ENCODE measurements around the gene FOXO1. TPM values are rescaled to one million over a fixed set of nuclear protein-coding genes. Genes with fewer than 3 reads are reported as not detected.

Gene FOXO1
- total RNA-seq, 1 donor from 2014 or later = 31.7 TPM

DNA sequence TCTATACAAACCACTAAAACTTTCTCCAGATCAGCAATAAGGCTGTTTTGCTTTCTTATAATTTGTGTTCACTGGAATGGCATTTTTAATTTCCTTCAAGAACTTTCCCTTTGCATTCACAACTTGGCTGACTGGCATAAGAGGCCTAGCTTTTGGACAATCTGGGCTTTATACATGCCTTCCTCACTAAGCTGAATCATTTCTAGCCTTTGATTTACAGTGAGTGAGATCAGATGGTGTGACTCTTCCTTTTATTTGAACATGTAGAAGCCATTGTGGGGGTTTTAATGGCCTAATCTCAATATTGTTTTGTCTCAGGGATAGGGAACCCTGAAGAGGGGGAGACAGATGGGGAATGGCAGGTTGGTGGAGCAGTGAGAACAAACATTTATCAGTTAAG, 82.7 kb downstream of the FOXO1 start:
- TF ChIP-seq, protein P1, sequence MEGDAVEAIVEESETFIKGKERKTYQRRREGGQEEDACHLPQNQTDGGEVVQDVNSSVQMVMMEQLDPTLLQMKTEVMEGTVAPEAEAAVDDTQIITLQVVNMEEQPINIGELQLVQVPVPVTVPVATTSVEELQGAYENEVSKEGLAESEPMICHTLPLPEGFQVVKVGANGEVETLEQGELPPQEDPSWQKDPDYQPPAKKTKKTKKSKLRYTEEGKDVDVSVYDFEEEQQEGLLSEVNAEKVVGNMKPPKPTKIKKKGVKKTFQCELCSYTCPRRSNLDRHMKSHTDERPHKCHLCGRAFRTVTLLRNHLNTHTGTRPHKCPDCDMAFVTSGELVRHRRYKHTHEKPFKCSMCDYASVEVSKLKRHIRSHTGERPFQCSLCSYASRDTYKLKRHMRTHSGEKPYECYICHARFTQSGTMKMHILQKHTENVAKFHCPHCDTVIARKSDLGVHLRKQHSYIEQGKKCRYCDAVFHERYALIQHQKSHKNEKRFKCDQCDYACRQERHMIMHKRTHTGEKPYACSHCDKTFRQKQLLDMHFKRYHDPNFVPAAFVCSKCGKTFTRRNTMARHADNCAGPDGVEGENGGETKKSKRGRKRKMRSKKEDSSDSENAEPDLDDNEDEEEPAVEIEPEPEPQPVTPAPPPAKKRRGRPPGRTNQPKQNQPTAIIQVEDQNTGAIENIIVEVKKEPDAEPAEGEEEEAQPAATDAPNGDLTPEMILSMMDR (IDR thresholded peaks at IDR 0.05; ENCODE audit: unreplicated experiment) = no peak
- Mint-ChIP-seq H3K9me3 (peaks cover 19% of the 10 kb centered on the region), H3K27me3 (ENCODE audit: low read depth) (no peaks in the 10 kb centered on the region), H3K4me1 (peaks cover 42% of the 10 kb centered on the region), H3K4me3 (no peak overlapping the region), H3K27ac (no peak overlapping the region), H3K36me3 (peaks cover 17% of the 10 kb centered on the region)
- DNase-seq (ENCODE audit: low spot score in 2 of 2, unreplicated experiment in 2 of 2) = no peak

DNA sequence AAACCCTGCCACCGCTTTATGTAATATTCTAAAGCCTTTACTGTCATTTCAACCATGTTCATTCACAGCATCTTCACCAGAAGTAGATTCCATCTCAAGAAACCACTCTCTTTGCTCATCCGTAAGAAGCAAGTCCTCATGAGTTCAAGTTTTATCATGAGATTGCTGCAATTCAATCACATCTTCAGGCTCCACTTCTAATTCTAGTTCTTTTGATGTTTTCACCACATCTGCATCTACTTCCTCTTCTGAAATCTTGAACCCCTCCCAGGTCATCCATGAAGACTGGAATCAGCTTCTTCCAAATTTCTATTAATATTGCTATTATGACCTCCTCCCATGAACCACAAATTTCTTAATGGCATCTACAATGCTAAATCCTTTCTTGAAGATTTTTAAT, 83.9 kb downstream of the FOXO1 start:
- Mint-ChIP-seq H3K27me3 (ENCODE audit: low read depth) (no peaks in the 10 kb centered on the region), H3K36me3 (peaks cover 17% of the 10 kb centered on the region), H3K4me3 (no peak overlapping the region), H3K27ac (no peak overlapping the region), H3K9me3 (peaks cover 19% of the 10 kb centered on the region), H3K4me1 (peaks cover 34% of the 10 kb centered on the region)
- DNase-seq (ENCODE audit: low spot score in 2 of 2, unreplicated experiment in 2 of 2) = no peak
- TF ChIP-seq, protein P1 (IDR thresholded peaks at IDR 0.05; ENCODE audit: unreplicated experiment) = no peak

DNA sequence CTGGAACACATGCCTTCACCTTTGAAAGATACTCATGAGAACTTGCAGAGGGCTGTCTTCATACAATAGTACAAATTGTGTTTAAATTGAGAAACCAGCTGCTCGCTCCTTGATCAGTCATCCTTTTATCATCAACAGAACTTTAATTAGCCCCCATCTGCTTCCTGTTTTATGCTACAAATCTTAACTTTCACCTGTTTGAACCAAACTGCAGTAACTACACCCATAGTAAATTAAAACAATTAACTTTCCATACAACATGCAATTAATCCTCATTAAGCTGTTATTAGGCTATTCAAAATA, 85.2 kb downstream of the FOXO1 start:
- Mint-ChIP-seq H3K27me3 (ENCODE audit: low read depth) (no peaks in the 10 kb centered on the region), H3K9me3 (peaks cover 19% of the 10 kb centered on the region), H3K36me3 (peaks cover 17% of the 10 kb centered on the region), H3K4me1 (peaks cover 30% of the 10 kb centered on the region), H3K27ac (no peak overlapping the region), H3K4me3 (no peak overlapping the region)
- no peak for DNase-seq (ENCODE audit: low spot score in 2 of 2, unreplicated experiment in 2 of 2)
- TF ChIP-seq, protein P1 (IDR thresholded peaks at IDR 0.05; ENCODE audit: unreplicated experiment) = no peak

DNA sequence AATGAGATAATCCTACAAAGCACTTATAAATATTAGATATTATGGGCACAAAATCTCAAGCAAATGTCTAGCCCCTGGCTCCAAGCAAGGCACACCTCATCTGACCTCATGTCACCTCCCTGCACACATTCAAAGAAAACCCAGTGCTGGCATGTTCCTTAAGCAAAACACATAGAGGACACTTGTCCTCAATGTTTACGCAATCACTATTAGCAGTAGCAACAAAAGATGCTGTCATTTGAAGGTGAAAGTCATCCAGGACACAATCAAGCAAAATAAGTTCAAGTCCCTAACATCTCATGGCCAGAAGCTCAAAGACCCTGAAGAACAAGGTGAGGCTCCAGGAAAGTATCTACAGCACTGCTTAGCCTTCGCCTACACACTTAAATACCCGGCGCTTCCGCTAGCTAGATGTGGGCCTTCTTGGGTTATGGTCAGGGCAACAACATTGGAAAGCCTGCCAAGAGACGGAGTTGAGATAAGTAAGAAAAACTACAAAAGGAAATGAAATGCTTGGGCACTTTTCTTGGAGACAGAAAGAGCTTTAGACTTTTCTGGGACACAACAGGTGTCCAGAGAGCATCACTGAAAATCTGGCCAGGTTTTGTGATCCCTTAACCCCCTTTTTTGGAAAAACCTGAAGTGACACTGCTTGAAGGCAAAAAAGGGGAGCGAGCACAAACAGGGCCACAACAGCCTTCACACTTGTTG, 85.7 kb downstream of the FOXO1 start:
- H3K9me3 Mint-ChIP-seq = peaks cover 19% of the 10 kb centered on the region
- no peak overlapping the region for H3K27ac Mint-ChIP-seq
- peaks cover 27% of the 10 kb centered on the region for H3K4me1 Mint-ChIP-seq
- H3K27me3 Mint-ChIP-seq (ENCODE audit: low read depth) = no peaks in the 10 kb centered on the region
- H3K36me3 Mint-ChIP-seq = peaks cover 17% of the 10 kb centered on the region
- no peak overlapping the region for H3K4me3 Mint-ChIP-seq
- DNase-seq (ENCODE audit: low spot score in 2 of 2, unreplicated experiment in 2 of 2) = no peak
- TF ChIP-seq, protein P1 (IDR thresholded peaks at IDR 0.05; ENCODE audit: unreplicated experiment) = no peak

DNA sequence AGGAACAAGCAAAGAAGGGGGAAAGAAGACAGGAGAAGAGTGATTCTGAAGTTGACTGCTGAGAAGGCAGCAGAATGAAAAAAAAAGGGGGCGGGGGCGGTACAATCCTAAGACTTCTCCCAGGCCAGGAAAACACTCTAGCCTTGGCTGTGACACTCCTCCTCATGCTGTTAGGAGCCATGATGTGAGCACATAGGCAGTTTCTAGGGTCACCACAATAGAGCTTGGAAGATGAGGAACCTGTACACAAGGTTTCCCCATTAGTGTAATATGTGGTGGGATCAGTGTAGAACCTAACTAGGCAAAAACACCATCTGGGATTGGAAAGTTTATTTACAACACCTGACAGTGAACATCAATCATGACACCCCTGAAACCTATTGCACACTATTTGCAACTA, 86.9 kb downstream of the FOXO1 start:
- no peaks in the 10 kb centered on the region for H3K27me3 Mint-ChIP-seq (ENCODE audit: low read depth)
- TF ChIP-seq, protein P1 (IDR thresholded peaks at IDR 0.05; ENCODE audit: unreplicated experiment) = no peak
- peak overlapping the region; percentile 22 for H3K27ac Mint-ChIP-seq

DNA sequence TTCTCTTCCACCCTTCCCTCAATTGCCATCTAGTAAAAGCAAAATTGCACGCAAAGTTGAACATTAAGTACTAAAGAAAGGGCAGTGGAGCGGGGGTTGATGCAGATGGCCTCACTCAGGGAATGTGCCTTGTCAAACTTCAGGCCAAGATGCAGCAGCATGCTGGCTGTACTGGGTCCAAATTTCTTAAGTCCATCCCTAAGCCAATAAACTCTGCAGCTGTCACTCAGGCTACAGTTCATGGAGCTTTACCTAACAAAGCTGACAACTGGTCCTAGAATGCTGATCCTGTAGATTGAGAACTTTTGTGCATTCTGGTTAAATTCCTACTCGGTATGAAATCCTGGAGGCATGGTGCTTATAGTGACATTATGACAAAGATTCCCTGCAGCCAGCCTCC, 88.4 kb downstream of the FOXO1 start:
- TF ChIP-seq, protein P1 (IDR thresholded peaks at IDR 0.05; ENCODE audit: unreplicated experiment) = no peak
- Mint-ChIP-seq H3K9me3 (peaks cover 10% of the 10 kb centered on the region), H3K4me3 (no peak overlapping the region), H3K27me3 (ENCODE audit: low read depth) (no peaks in the 10 kb centered on the region), H3K36me3 (peaks cover 8% of the 10 kb centered on the region), H3K4me1 (peaks cover 21% of the 10 kb centered on the region), H3K27ac (no peak overlapping the region)
- DNase-seq (ENCODE audit: low spot score in 2 of 2, unreplicated experiment in 2 of 2) = no peak

More for the DNA sequence above, 86.9 kb downstream of the FOXO1 start:
- peaks cover 17% of the 10 kb centered on the region for H3K36me3 Mint-ChIP-seq
- H3K4me3 Mint-ChIP-seq = no peak overlapping the region
- peaks cover 17% of the 10 kb centered on the region for H3K4me1 Mint-ChIP-seq
- H3K9me3 Mint-ChIP-seq = peaks cover 19% of the 10 kb centered on the region
- no peak for DNase-seq (ENCODE audit: low spot score in 2 of 2, unreplicated experiment in 2 of 2)
